Measurements from ENCODE around the gene ALK. TPM values are rescaled to one million over a fixed set of nuclear protein-coding genes. Genes with fewer than 3 reads are reported as not detected.
A peak's percentile ranks its signal among the peaks of the same experiment; 100 is the strongest.

ALK gene
- total and polyA plus RNA-seq, 2 donors (not counting 1 experiment from before 2014, with no cell fraction given), result under 0.01 to 0.02 TPM

DNA sequence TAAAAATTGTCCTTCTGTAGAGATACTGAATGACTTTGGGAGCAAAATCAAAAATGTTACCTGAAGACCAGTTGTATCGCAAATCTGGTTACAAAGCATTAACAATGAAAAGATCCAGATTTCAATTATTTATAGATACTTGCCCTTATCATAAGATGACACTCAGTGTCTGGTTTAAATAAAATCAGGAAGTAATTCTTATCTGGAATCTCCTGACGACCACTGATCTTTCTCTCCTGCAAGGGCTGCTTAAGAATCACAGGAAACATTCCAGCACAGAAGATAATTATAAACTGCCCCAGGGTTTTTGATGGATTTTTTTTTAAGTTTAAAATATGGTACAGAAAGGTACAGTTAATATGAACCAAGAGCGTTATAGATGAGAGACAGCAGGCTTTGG, 205.7 kb downstream of the ALK start:
- Histone ChIP-seq H3K4me2 (ENCODE audit: extremely low read depth, insufficient read depth, low read length) (no peak overlapping the region), H3K4me3 (replicated peaks in 1 of 4; ENCODE audit: control extremely low read depth in 1 of 4, insufficient read depth in 1 of 4, low read depth in 3 of 4, low read length in 4 of 4) (no peak overlapping the region), H2AFZ (ENCODE audit: low read length) (no peak overlapping the region), H3K27ac (ENCODE audit: insufficient read depth, low read length) (no peak overlapping the region), H3K9me3 (ENCODE audit: control insufficient read depth, insufficient read depth, low read depth, low read length) (no peaks in the 10 kb centered on the region), H3K4me1 (ENCODE audit: control insufficient read depth, extremely low read depth, insufficient read depth, low read length) (no peaks in the 10 kb centered on the region), H3K36me3 (ENCODE audit: control insufficient read depth, insufficient read depth, low read length) (no peaks in the 10 kb centered on the region), H4K20me1 (ENCODE audit: control insufficient read depth, extremely low read depth, insufficient read depth, low read length) (no peaks in the 10 kb centered on the region), H3K79me2 (ENCODE audit: control insufficient read depth, insufficient read depth, low read length) (no peaks in the 10 kb centered on the region), H3K27me3 (ENCODE audit: control insufficient read depth, insufficient read depth, low read length) (no peaks in the 10 kb centered on the region), H3K9ac (ENCODE audit: insufficient read depth, low read length) (no peak overlapping the region)
- TF ChIP-seq, protein P1, sequence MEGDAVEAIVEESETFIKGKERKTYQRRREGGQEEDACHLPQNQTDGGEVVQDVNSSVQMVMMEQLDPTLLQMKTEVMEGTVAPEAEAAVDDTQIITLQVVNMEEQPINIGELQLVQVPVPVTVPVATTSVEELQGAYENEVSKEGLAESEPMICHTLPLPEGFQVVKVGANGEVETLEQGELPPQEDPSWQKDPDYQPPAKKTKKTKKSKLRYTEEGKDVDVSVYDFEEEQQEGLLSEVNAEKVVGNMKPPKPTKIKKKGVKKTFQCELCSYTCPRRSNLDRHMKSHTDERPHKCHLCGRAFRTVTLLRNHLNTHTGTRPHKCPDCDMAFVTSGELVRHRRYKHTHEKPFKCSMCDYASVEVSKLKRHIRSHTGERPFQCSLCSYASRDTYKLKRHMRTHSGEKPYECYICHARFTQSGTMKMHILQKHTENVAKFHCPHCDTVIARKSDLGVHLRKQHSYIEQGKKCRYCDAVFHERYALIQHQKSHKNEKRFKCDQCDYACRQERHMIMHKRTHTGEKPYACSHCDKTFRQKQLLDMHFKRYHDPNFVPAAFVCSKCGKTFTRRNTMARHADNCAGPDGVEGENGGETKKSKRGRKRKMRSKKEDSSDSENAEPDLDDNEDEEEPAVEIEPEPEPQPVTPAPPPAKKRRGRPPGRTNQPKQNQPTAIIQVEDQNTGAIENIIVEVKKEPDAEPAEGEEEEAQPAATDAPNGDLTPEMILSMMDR (conservative IDR thresholded peaks at IDR 0.05 in 1 of 2, IDR thresholded peaks at IDR 0.05 in 1 of 2; ENCODE audit: low read depth in 1 of 2, low read length in 2 of 2), result no peak
- TF ChIP-seq EZH2 (IDR thresholded peaks at IDR 0.05; ENCODE audit: low read length, missing control alignments), result no peak
- no peak for DNase-seq (ENCODE audit: low read depth in 2 of 2)

- Histone ChIP-seq H3K9me3 (ENCODE audit: control insufficient read depth, insufficient read depth, low read depth, low read length) (no peaks in the 10 kb centered on the region), H3K4me1 (ENCODE audit: control insufficient read depth, extremely low read depth, insufficient read depth, low read length) (no peaks in the 10 kb centered on the region), H4K20me1 (ENCODE audit: control insufficient read depth, extremely low read depth, insufficient read depth, low read length) (no peaks in the 10 kb centered on the region)
Measured at GRCh38 chr2:29714333-29714732, 207.1 kb downstream of the ALK start.

DNA sequence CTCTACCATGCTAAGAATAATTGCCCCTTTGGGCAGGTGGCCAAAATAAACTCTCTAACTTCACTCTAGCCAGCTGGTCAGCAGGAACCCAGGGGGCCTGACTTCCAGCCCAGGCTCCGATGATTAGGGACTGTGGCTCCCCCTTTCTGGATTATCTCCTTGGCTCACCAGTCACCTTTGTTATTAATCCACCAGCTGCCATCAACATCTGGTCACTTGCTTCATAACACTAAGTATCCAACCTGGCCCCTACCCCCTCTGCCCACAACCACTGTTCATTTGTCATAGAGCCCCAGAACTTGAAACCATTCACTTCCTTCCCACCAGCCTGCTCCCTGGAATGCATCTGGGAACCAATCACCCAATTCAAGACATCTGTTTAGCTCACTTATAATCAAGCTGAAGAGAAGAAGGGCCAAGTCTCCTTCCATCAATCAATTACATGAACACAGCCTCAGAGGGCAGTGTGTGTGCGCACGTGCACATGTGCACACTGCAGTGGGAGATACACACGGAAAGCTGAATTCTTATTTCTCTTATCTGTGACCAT, 215.1 kb downstream of the ALK start:
- Histone ChIP-seq H3K36me3 (ENCODE audit: control insufficient read depth, insufficient read depth, low read length) (no peaks in the 10 kb centered on the region), H3K9ac (ENCODE audit: insufficient read depth, low read length) (no peak overlapping the region), H3K79me2 (ENCODE audit: control insufficient read depth, insufficient read depth, low read length) (no peaks in the 10 kb centered on the region), H3K4me1 (ENCODE audit: control insufficient read depth, extremely low read depth, insufficient read depth, low read length) (no peaks in the 10 kb centered on the region), H3K4me2 (ENCODE audit: extremely low read depth, insufficient read depth, low read length) (no peak overlapping the region), H4K20me1 (ENCODE audit: control insufficient read depth, extremely low read depth, insufficient read depth, low read length) (no peaks in the 10 kb centered on the region), H3K9me3 (ENCODE audit: control insufficient read depth, insufficient read depth, low read depth, low read length) (no peaks in the 10 kb centered on the region), H3K4me3 (replicated peaks in 1 of 4; ENCODE audit: control extremely low read depth in 1 of 4, insufficient read depth in 1 of 4, low read depth in 3 of 4, low read length in 4 of 4) (no peak overlapping the region), H3K27ac (ENCODE audit: insufficient read depth, low read length) (no peak overlapping the region), H3K27me3 (ENCODE audit: control insufficient read depth, insufficient read depth, low read length) (no peaks in the 10 kb centered on the region), H2AFZ (ENCODE audit: low read length) (no peak overlapping the region)
- DNase-seq (ENCODE audit: low read depth in 2 of 2), result peak in 1 of 2 donors; percentile 60
- TF ChIP-seq EZH2 (IDR thresholded peaks at IDR 0.05; ENCODE audit: low read length, missing control alignments), result no peak
- TF ChIP-seq, protein P1 (conservative IDR thresholded peaks at IDR 0.05 in 1 of 2, IDR thresholded peaks at IDR 0.05 in 1 of 2; ENCODE audit: low read depth in 1 of 2, low read length in 2 of 2), result no peak

More at GRCh38 chr2:29714333-29714732, 207.1 kb downstream of the ALK start:
- Histone ChIP-seq H3K4me3 (replicated peaks in 1 of 4; ENCODE audit: control extremely low read depth in 1 of 4, insufficient read depth in 1 of 4, low read depth in 3 of 4, low read length in 4 of 4) (no peak overlapping the region), H3K4me2 (ENCODE audit: extremely low read depth, insufficient read depth, low read length) (no peak overlapping the region), H3K27ac (ENCODE audit: insufficient read depth, low read length) (no peak overlapping the region), H3K79me2 (ENCODE audit: control insufficient read depth, insufficient read depth, low read length) (no peaks in the 10 kb centered on the region), H3K9ac (ENCODE audit: insufficient read depth, low read length) (no peak overlapping the region), H3K36me3 (ENCODE audit: control insufficient read depth, insufficient read depth, low read length) (no peaks in the 10 kb centered on the region), H3K27me3 (ENCODE audit: control insufficient read depth, insufficient read depth, low read length) (no peaks in the 10 kb centered on the region), H2AFZ (ENCODE audit: low read length) (no peak overlapping the region)
- DNase-seq (ENCODE audit: low read depth in 2 of 2), result no peak
- TF ChIP-seq, protein P1 (conservative IDR thresholded peaks at IDR 0.05 in 1 of 2, IDR thresholded peaks at IDR 0.05 in 1 of 2; ENCODE audit: low read depth in 1 of 2, low read length in 2 of 2), result no peak
- TF ChIP-seq EZH2 (IDR thresholded peaks at IDR 0.05; ENCODE audit: low read length, missing control alignments), result no peak
